HG02759 (cell line): ENCODE measurements around the gene BEST2.
A peak's percentile ranks its signal among the peaks of the same experiment; 100 is the strongest.
"Not testable (repeated sequence)": the region's sequence is repeated elsewhere in the genome, so short reads cannot be mapped to it uniquely, and the experiment has no call there.

Experiments used
- ATAC-seq: cut with Tn5 transposase; IDR thresholded peaks from one replicate; pipeline ENCODE4 v1.9.1; 2021; ENCODE audit warnings: mild to moderate bottlenecking, moderate library complexity; ENCODE audit not compliant: unreplicated experiment

BEST2 gene

DNA sequence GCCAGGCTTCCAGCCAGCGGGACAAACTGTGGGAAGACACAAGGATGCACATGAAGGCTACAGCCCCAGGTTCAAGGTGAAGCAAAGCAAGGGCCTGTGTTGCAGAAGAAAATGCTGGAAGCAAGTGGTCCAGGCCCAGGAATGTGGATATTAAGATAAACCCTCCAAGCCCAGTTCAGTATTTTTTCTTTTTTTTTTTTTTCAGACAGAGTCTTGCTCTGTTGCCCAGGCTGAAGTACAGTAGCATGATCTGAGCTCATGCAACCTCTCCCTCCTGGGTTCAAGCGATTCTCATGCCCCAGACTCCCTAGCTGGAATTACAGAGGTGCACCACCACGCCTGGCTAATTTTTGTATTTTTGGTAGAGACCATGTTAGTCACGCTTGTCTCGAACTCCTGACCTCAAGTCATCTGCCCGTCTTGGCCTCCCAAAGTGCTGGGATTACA, 45.6 kb downstream of the BEST2 start:
- no peak for ATAC-seq

GRCh38 chr19:12797607-12798006, 46.0 kb downstream of the BEST2 start:
- ATAC-seq = not testable (repeated sequence)

DNA sequence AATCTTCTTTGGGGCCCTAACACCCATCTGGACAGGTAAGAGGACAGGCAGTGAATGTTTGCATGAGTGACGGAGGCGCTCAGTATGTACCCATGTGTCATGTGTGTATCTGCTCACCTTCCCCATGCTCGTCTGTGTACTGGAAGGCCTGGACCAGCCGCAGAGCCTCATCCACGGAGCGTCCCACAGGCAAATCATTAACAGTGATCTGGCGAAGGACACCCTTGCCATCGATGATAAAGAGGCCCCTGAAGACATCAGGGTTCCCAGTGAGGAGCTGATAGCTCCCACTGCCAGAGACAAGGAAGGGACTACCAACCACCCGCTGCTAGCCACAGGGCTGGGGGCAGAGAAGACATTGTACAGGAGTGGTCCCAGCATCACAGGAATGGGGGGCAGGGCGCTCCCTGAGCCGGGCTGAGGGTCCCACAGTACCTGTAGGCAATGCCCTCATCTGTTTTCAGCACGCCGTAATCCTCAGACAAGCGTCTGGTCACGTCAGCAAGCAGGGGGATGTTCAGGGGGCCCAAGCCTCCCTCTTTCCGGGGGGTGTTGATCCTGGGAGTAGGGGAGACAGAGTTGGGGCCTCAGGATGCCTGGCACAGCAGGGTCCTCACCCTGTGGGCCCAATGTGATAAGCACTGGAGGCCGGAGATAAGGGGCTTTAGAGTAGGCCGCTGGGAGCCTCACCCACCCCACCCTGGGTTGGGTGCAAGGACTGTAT, 48.3 kb downstream of the BEST2 start:
- no peak for ATAC-seq

GRCh38 chr19:12800466-12800770, 48.8 kb downstream of the BEST2 start:
- no peak for ATAC-seq

- ATAC-seq = no peak
Observed at GRCh38 chr19:12800923-12801465, 49.4 kb downstream of the BEST2 start.

DNA sequence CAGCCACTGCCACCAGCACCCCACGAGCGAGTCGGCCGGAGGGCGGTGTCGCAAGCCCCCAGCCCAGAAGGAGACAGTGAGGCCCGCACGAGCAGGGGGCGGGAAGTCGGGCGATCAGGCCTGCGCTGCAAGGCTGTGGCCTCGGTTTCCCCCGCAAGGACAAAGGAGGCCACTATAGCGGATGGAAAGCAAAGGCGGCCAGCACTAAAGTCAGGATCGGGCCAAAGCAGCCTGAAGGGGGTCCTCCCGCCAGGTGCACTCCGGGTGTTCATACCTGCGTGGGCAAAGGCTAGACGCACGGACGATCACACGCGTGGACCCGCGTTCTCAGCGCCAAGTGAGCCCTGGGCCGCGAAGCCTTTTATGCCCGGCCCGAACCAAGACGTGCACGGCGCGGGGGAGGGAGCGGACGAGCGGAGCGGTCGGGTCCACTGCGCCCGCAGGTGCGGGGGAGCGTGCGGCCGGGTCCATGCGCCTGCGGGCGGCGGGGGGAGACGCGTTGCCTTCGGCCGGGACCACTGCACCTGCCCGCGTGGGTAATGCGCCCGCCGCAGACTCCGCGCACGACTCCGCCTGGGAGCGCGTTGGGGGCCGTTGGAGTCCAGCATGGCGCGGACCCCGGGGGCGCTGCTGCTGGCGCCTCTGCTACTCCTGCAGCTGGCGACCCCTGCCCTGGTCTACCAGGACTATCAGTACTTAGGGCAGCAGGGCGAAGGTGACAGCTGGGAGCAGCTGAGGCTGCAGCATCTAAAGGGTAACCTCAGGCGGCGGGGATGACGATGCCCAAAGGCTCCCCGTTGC, 50.1 kb downstream of the BEST2 start, which contains the start of the genes PRDX2 and THSD8:
Gene PRDX2, minus strand, starts transcription at position 335 of the 801 bp plus-strand sequence. CDS start 539 bp downstream, outside the sequence.
Gene THSD8, plus strand, starts transcription at position 604 of the 801 bp plus-strand sequence. Its CDS starts 3 bp downstream, at position 607.
- ATAC-seq = no peak

- no peak for ATAC-seq
Observed at GRCh38 chr19:12802267-12803106, 50.9 kb downstream of the BEST2 start.

- no peak for ATAC-seq
Observed at GRCh38 chr19:12804051-12804450, 52.5 kb downstream of the BEST2 start.

DNA sequence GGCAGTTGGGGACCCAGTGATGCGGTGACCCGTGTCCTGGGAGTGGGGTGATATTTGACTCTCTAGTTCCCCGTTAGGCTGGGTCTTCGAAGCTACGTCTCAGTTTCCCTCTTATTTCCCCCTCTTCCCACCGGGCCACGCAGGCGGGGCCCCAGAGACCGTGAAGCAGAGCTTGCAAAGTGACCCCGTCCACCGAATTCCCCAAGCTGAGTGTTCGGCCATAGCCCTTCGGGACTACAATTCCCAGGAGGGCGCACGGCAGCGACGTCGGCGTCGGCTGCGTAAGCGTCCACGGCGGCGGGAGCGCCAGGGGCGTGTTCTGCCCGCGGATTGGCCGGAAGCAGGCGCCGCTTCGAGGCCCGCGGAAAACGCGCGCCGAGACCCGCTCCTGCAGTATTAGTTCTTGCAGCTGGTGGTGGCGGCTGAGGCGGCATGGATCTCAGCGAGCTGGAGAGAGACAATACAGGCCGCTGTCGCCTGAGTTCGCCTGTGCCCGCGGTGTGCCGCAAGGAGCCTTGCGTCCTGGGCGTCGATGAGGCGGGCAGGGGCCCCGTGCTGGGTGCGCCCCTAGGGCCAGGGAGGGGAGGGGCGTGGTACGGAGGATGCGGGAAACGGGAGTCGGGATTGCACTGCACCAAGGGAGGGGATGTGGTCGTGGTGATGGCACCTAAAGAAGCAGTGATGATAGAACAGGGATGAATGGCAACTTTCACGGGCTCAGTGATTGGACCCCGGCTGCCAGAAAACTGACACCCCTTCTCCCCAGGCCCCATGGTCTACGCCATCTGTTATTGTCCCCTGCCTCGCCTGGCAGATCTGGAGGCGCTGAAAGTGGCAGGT, 54.9 kb downstream of the BEST2 start, which contains the start of gene RNASEH2A:
Gene RNASEH2A, plus strand, starts transcription at position 343 of the 840 bp plus-strand sequence. Its CDS starts 90 bp downstream, at position 433.
- ATAC-seq = peak; percentile 86
